ENCODE results near the gene NECTIN1. TPM values are rescaled to one million over a fixed set of nuclear protein-coding genes. Genes with fewer than 3 reads are reported as not detected.
A peak's percentile ranks its signal among the peaks of the same experiment; 100 is the strongest.

Gene NECTIN1
- total and polyA plus RNA-seq, 7 experiments from 2014 or later, result 0.30 to 4.2 (median 2.1) TPM

GRCh38 chr11:119696378-119697222, 32.4 kb downstream of the NECTIN1 start:
- Histone ChIP-seq H3K4me3 (ENCODE audit: low read length) (no peak overlapping the region), H3K36me3 (ENCODE audit: control insufficient read depth in 2 of 3, insufficient read depth in 3 of 3, low read length in 3 of 3) (no peaks in the 10 kb centered on the region), H3K27me3 (ENCODE audit: control insufficient read depth in 2 of 2, insufficient read depth in 2 of 2, low read length in 2 of 2) (no peaks in the 10 kb centered on the region), H3K4me1 (ENCODE audit: control insufficient read depth in 2 of 2, insufficient read depth in 2 of 2, low read length in 2 of 2) (no peaks in the 10 kb centered on the region), H3K27ac (ENCODE audit: low read depth, low read length) (no peak overlapping the region), H3K9me3 (ENCODE audit: control insufficient read depth in 2 of 3, low read length in 3 of 3) (no peaks in the 10 kb centered on the region)
- DNase-seq (no peak), ATAC-seq (no peak)
- no peak overlapping the region for H3K4me3 Mint-ChIP-seq
- CTCF ChIA-PET, result no interaction called here
- no peak overlapping the region for H3K27ac Mint-ChIP-seq
- POLR2A ChIA-PET, result no interaction called here
- intact Hi-C loops (cut with micrococcal nuclease), result no loop called here
- peaks cover 0 to 3% (median 0%) of the 10 kb centered on the region in 5 donors for H3K27me3 Mint-ChIP-seq
- H3K4me1 Mint-ChIP-seq, result peaks cover 0 to 25% (median 6%) of the 10 kb centered on the region in 7 donors
- H3K9me3 Mint-ChIP-seq, result no peaks in the 10 kb centered on the region
- H3K36me3 Mint-ChIP-seq, result no peaks in the 10 kb centered on the region

GRCh38 chr11:119694334-119694733, 34.7 kb downstream of the NECTIN1 start:
- intact Hi-C loops (cut with micrococcal nuclease), result loop anchor here in 1 of 2 donors (5.0 kb wide), 1 partner anchor 33 kb away; the partner anchor contains the start of gene NECTIN1
- CTCF ChIA-PET, result no interaction called here
- POLR2A ChIA-PET, result no interaction called here

GRCh38 chr11:119693253-119693815, 35.7 kb downstream of the NECTIN1 start:
- Mint-ChIP-seq H3K9me3 (no peaks in the 10 kb centered on the region), H3K4me3 (no peak overlapping the region), H3K36me3 (no peaks in the 10 kb centered on the region), H3K4me1 (peaks cover 6 to 38% (median 18%) of the 10 kb centered on the region in 7 donors), H3K27me3 (peaks cover 0 to 4% (median 0%) of the 10 kb centered on the region in 5 donors), H3K27ac (peak overlapping the region in 1 of 9 donors; percentile 81)
- Histone ChIP-seq H3K4me3 (ENCODE audit: low read length) (no peak overlapping the region), H3K27ac (ENCODE audit: low read depth, low read length) (no peak overlapping the region), H3K27me3 (ENCODE audit: control insufficient read depth in 2 of 2, insufficient read depth in 2 of 2, low read length in 2 of 2) (no peaks in the 10 kb centered on the region), H3K36me3 (ENCODE audit: control insufficient read depth in 2 of 3, insufficient read depth in 3 of 3, low read length in 3 of 3) (no peaks in the 10 kb centered on the region), H3K9me3 (ENCODE audit: control insufficient read depth in 2 of 3, low read length in 3 of 3) (no peaks in the 10 kb centered on the region), H3K4me1 (ENCODE audit: control insufficient read depth in 2 of 2, insufficient read depth in 2 of 2, low read length in 2 of 2) (peaks cover 7% of the 10 kb centered on the region in 2 donors)
- DNase-seq (no peak), ATAC-seq (no peak)
- ChIA-PET POLR2A (no interaction called here), CTCF (no interaction called here)
- intact Hi-C loops (cut with micrococcal nuclease), result loop anchor here in 1 of 2 donors (5.0 kb wide), 1 partner anchor 34 kb away; the partner anchor contains the start of gene NECTIN1

More at GRCh38 chr11:119694334-119694733, 34.7 kb downstream of the NECTIN1 start:
- no peak for DNase-seq
- Histone ChIP-seq H3K9me3 (ENCODE audit: control insufficient read depth in 2 of 3, low read length in 3 of 3) (no peaks in the 10 kb centered on the region), H3K27me3 (ENCODE audit: control insufficient read depth in 2 of 2, insufficient read depth in 2 of 2, low read length in 2 of 2) (no peaks in the 10 kb centered on the region), H3K4me1 (ENCODE audit: control insufficient read depth in 2 of 2, insufficient read depth in 2 of 2, low read length in 2 of 2) (peaks cover 7% of the 10 kb centered on the region in 2 donors), H3K36me3 (ENCODE audit: control insufficient read depth in 2 of 3, insufficient read depth in 3 of 3, low read length in 3 of 3) (no peaks in the 10 kb centered on the region), H3K27ac (ENCODE audit: low read depth, low read length) (no peak overlapping the region), H3K4me3 (ENCODE audit: low read length) (no peak overlapping the region)
- Mint-ChIP-seq H3K27me3 (peaks cover 0 to 4% (median 0%) of the 10 kb centered on the region in 5 donors), H3K4me3 (no peak overlapping the region), H3K9me3 (no peaks in the 10 kb centered on the region), H3K36me3 (no peaks in the 10 kb centered on the region), H3K27ac (peak overlapping the region in 2 of 9 donors; percentile 66 to 69), H3K4me1 (peaks cover 6 to 38% (median 18%) of the 10 kb centered on the region in 7 donors)
- ATAC-seq, result no peak

- H3K27me3 ChIP-seq (ENCODE audit: control insufficient read depth in 2 of 2, insufficient read depth in 2 of 2, low read length in 2 of 2), result no peaks in the 10 kb centered on the region
- ChIA-PET POLR2A (no interaction called here), CTCF (no interaction called here)
- Mint-ChIP-seq H3K27ac (no peak overlapping the region), H3K27me3 (peaks cover 0 to 4% (median 0%) of the 10 kb centered on the region in 5 donors), H3K4me1 (peaks cover 6 to 38% (median 18%) of the 10 kb centered on the region in 7 donors), H3K36me3 (no peaks in the 10 kb centered on the region), H3K9me3 (no peaks in the 10 kb centered on the region), H3K4me3 (no peak overlapping the region)
- H3K9me3 ChIP-seq (ENCODE audit: control insufficient read depth in 2 of 3, low read length in 3 of 3), result no peaks in the 10 kb centered on the region
- peaks cover 7% of the 10 kb centered on the region in 2 donors for H3K4me1 ChIP-seq (ENCODE audit: control insufficient read depth in 2 of 2, insufficient read depth in 2 of 2, low read length in 2 of 2)
- intact Hi-C loops (cut with micrococcal nuclease), result loop anchor here in 1 of 2 donors (5.0 kb wide), 1 partner anchor 35 kb away; the partner anchor contains the start of gene NECTIN1
- ATAC-seq, result no peak
- no peak overlapping the region for H3K4me3 ChIP-seq (ENCODE audit: low read length)
- no peak overlapping the region for H3K27ac ChIP-seq (ENCODE audit: low read depth, low read length)
- no peak for DNase-seq
- H3K36me3 ChIP-seq (ENCODE audit: control insufficient read depth in 2 of 3, insufficient read depth in 3 of 3, low read length in 3 of 3), result no peaks in the 10 kb centered on the region
Observed at GRCh38 chr11:119692540-119692820, 36.5 kb downstream of the NECTIN1 start.

GRCh38 chr11:119691701-119692539, 37.1 kb downstream of the NECTIN1 start:
- H3K27ac Mint-ChIP-seq, result peak overlapping the region in 1 of 9 donors; percentile 62
- Histone ChIP-seq H3K4me3 (ENCODE audit: low read length) (no peak overlapping the region), H3K4me1 (ENCODE audit: control insufficient read depth in 2 of 2, insufficient read depth in 2 of 2, low read length in 2 of 2) (peaks cover 7% of the 10 kb centered on the region in 2 donors), H3K27ac (ENCODE audit: low read depth, low read length) (no peak overlapping the region), H3K36me3 (ENCODE audit: control insufficient read depth in 2 of 3, insufficient read depth in 3 of 3, low read length in 3 of 3) (no peaks in the 10 kb centered on the region), H3K9me3 (ENCODE audit: control insufficient read depth in 2 of 3, low read length in 3 of 3) (no peaks in the 10 kb centered on the region), H3K27me3 (ENCODE audit: control insufficient read depth in 2 of 2, insufficient read depth in 2 of 2, low read length in 2 of 2) (no peaks in the 10 kb centered on the region)
- no peaks in the 10 kb centered on the region for H3K9me3 Mint-ChIP-seq
- ATAC-seq, result no peak
- DNase-seq, result no peak
- POLR2A ChIA-PET, result no interaction called here
- CTCF ChIA-PET, result interaction anchor here (1.2 kb wide), 1 partner anchor 38 kb away, joined by 4 read pairs; no protein-coding TSS in a partner anchor
- H3K4me3 Mint-ChIP-seq, result no peak overlapping the region
- H3K36me3 Mint-ChIP-seq, result no peaks in the 10 kb centered on the region
- intact Hi-C loops (cut with micrococcal nuclease), result loop anchor here in 1 of 2 donors (5.0 kb wide), 1 partner anchor 35 kb away; the partner anchor contains the start of gene NECTIN1
- H3K27me3 Mint-ChIP-seq, result peaks cover 0 to 4% (median 0%) of the 10 kb centered on the region in 5 donors
- H3K4me1 Mint-ChIP-seq, result peaks cover 6 to 38% (median 18%) of the 10 kb centered on the region in 7 donors

GRCh38 chr11:119691020-119691666, 37.9 kb downstream of the NECTIN1 start:
- intact Hi-C loops (cut with micrococcal nuclease), result loop anchor here in 1 of 2 donors (5.0 kb wide), 1 partner anchor 36 kb away; the partner anchor contains the start of gene NECTIN1
- peak in 5 of 9 donors; percentile 13 to 28 (median 14) for DNase-seq
- Histone ChIP-seq H3K9me3 (ENCODE audit: control insufficient read depth in 2 of 3, low read length in 3 of 3) (no peaks in the 10 kb centered on the region), H3K4me1 (ENCODE audit: control insufficient read depth in 2 of 2, insufficient read depth in 2 of 2, low read length in 2 of 2) (peaks cover 7% of the 10 kb centered on the region in 2 donors), H3K36me3 (ENCODE audit: control insufficient read depth in 2 of 3, insufficient read depth in 3 of 3, low read length in 3 of 3) (no peaks in the 10 kb centered on the region), H3K4me3 (ENCODE audit: low read length) (no peak overlapping the region), H3K27me3 (ENCODE audit: control insufficient read depth in 2 of 2, insufficient read depth in 2 of 2, low read length in 2 of 2) (no peaks in the 10 kb centered on the region), H3K27ac (ENCODE audit: low read depth, low read length) (no peak overlapping the region)
- Mint-ChIP-seq H3K27me3 (peaks cover 0 to 4% (median 3%) of the 10 kb centered on the region in 5 donors), H3K4me3 (peak overlapping the region in 9 of 10 donors; percentile 25 to 76 (median 47)), H3K27ac (peak overlapping the region in 4 of 9 donors; percentile 46 to 63 (median 53)), H3K4me1 (peaks cover 6 to 38% (median 18%) of the 10 kb centered on the region in 7 donors), H3K9me3 (no peaks in the 10 kb centered on the region), H3K36me3 (no peaks in the 10 kb centered on the region)
- ChIA-PET CTCF (interaction anchor here (0.6 to 1.2 kb wide), 2 partner anchors 38 to 44 kb away, joined by 3 to 4 read pairs; no protein-coding TSS in a partner anchor), POLR2A (no interaction called here)
- peak; percentile 75 for ATAC-seq

Data from naive thymus-derived CD4-positive, alpha-beta T cell (primary cell).